ENCODE results near the gene MRPL32.

DNA sequence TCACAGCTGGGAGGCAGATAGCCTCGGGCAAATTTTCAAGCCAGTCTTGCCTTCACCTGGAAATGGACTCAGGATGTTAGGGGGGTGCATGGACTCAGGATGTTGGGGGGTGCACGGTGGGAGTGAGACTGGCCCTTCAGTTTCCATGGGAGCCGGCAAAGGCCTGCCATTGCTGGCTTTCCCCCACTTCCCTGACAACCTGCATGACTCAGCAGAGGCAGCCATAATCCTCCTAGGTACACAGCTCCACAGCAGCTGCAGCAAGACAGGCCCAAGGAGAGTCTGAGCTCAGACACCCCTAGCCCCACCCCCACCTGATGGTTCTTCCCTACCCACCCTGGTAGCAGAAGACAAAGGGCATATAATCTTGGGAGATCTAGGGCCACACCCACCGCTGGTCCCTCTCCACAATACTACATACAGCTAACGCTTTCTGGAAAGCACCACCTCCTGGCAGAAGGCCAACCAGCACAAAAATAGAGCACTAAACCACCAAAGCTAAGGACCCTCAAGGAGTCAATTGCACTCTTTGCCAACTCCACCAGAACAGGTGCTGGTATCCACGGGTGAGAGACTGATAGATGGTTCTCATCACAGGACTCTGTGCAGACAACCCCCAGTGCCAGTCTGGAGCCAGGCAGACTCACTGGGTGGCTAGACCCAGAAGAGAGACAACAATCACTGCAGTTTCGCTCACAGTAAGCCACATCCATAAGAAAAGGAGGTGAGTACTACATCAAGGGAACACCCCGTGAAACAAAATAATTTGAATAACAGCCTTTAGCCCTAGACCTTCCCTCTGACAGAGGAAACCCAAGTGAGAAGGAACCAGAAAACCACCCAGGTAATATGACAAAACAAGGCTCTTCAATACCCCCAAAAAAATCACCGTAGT is 38.6 kb upstream of the MRPL32 start:
- TF ChIP-seq, protein P1, sequence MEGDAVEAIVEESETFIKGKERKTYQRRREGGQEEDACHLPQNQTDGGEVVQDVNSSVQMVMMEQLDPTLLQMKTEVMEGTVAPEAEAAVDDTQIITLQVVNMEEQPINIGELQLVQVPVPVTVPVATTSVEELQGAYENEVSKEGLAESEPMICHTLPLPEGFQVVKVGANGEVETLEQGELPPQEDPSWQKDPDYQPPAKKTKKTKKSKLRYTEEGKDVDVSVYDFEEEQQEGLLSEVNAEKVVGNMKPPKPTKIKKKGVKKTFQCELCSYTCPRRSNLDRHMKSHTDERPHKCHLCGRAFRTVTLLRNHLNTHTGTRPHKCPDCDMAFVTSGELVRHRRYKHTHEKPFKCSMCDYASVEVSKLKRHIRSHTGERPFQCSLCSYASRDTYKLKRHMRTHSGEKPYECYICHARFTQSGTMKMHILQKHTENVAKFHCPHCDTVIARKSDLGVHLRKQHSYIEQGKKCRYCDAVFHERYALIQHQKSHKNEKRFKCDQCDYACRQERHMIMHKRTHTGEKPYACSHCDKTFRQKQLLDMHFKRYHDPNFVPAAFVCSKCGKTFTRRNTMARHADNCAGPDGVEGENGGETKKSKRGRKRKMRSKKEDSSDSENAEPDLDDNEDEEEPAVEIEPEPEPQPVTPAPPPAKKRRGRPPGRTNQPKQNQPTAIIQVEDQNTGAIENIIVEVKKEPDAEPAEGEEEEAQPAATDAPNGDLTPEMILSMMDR (conservative IDR thresholded peaks at IDR 0.05; ENCODE audit: low read depth, low read length), result no peak
- TF ChIP-seq EZH2 (IDR thresholded peaks at IDR 0.05; ENCODE audit: borderline replicate concordance, low read depth, low read length, poor library complexity, severe bottlenecking), result no peak

Data from A673 (cell line).